NCI-H524 (cell line): Measurements from ENCODE around the gene SMYD3.
A peak's percentile ranks its signal among the peaks of the same experiment; 100 is the strongest.
"Not testable (repeated sequence)": the region's sequence is repeated elsewhere in the genome, so short reads cannot be mapped to it uniquely, and the experiment has no call there.

Source experiments
- DNase-seq, 2 experiments: peaks; one replicate each; lab custom pipeline; 2025; lab: John Stamatoyannopoulos, UW

The SMYD3 gene

GRCh38 chr1:246071561-246071960 lies 435.5 kb downstream of the SMYD3 start:
- not testable (repeated sequence) for DNase-seq

GRCh38 chr1:246069581-246069980 lies 437.5 kb downstream of the SMYD3 start:
- DNase-seq, result no peak

- DNase-seq, result no peak
Measured at GRCh38 chr1:246068619-246069509, 438.2 kb downstream of the SMYD3 start.

- DNase-seq, result no peak
Measured at GRCh38 chr1:246068217-246068512, 438.9 kb downstream of the SMYD3 start.

- DNase-seq, result no peak
Measured at GRCh38 chr1:246067432-246068216, 439.5 kb downstream of the SMYD3 start.

- DNase-seq, result no peak
Measured at GRCh38 chr1:246066573-246066972, 440.5 kb downstream of the SMYD3 start.

- no peak for DNase-seq
Measured at GRCh38 chr1:246065592-246065991, 441.5 kb downstream of the SMYD3 start.

- DNase-seq, result no peak
Measured at GRCh38 chr1:246064891-246065290, 442.2 kb downstream of the SMYD3 start.

- DNase-seq, result no peak
Measured at GRCh38 chr1:246063013-246063616, 444.0 kb downstream of the SMYD3 start.

- no peak for DNase-seq
Measured at GRCh38 chr1:246058466-246058865, 448.6 kb downstream of the SMYD3 start.

GRCh38 chr1:246052603-246053002 lies 454.5 kb downstream of the SMYD3 start:
- DNase-seq, result no peak

GRCh38 chr1:246051909-246052518 lies 455.1 kb downstream of the SMYD3 start:
- DNase-seq, result no peak

GRCh38 chr1:246048693-246049092 lies 458.4 kb downstream of the SMYD3 start:
- no peak for DNase-seq

GRCh38 chr1:246043556-246043955 lies 463.5 kb downstream of the SMYD3 start:
- DNase-seq, result no peak

GRCh38 chr1:246041360-246041759 lies 465.7 kb downstream of the SMYD3 start:
- no peak for DNase-seq

- no peak for DNase-seq
Measured at GRCh38 chr1:246040200-246040890, 466.7 kb downstream of the SMYD3 start.

- DNase-seq, result no peak
Measured at GRCh38 chr1:246039584-246039983, 467.5 kb downstream of the SMYD3 start.

GRCh38 chr1:246037832-246038231 lies 469.2 kb downstream of the SMYD3 start:
- DNase-seq, result no peak

GRCh38 chr1:246036175-246036574 lies 470.9 kb downstream of the SMYD3 start:
- no peak for DNase-seq

- peak in 1 of 2 experiments; percentile 4 for DNase-seq
Measured at GRCh38 chr1:246035060-246035541, 472.0 kb downstream of the SMYD3 start.

- DNase-seq, result no peak
Measured at GRCh38 chr1:246034630-246035029, 472.4 kb downstream of the SMYD3 start.

- DNase-seq, result no peak
Measured at GRCh38 chr1:246032984-246033383, 474.1 kb downstream of the SMYD3 start.
